HG03460 (cell line): ENCODE measurements around the gene SUPT20HL2.
"Not testable (repeated sequence)": the region's sequence is repeated elsewhere in the genome, so short reads cannot be mapped to it uniquely, and the experiment has no call there.

Experiments
- ATAC-seq: cut with Tn5 transposase; IDR thresholded peaks from one replicate; pipeline ENCODE4 v1.9.1; 2021; ENCODE audit not compliant: unreplicated experiment

SUPT20HL2 gene

DNA sequence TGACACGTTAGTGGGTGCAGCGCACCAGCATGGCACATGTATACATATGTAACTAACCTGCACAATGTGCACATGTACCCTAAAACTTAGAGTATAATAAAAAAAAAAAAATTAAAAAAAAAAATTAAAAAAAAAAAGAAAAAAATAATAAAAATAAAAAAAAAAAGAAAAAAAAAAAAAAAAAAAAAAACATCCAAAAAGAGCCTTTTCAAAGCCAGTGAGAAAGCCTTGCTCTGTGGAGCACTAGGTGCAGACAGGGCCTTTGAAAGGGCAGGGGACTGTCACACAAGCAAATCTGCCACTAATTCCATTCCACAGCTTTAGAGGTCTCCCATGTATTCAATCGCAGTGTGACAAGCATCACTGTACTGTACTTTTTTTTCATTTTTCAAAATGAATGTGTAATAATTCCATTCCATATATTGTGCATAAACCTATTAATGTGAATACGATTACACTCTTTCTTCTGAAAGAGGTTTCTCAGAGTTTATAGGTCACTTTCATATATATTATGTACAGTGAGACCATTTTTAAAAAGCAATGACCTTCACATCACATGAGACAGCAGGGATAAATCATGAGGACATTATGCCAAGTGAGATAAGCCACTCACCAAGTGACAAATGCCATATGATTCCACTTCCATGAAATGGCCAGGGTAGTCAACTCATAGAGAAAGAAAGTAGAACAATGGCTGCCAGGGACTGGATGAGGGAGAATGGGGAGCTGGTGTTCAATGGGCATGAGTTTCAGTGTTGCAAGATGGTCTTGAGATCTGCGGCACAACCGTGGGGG, 4.1 kb downstream of the SUPT20HL2 start:
- not testable (repeated sequence) for ATAC-seq

DNA sequence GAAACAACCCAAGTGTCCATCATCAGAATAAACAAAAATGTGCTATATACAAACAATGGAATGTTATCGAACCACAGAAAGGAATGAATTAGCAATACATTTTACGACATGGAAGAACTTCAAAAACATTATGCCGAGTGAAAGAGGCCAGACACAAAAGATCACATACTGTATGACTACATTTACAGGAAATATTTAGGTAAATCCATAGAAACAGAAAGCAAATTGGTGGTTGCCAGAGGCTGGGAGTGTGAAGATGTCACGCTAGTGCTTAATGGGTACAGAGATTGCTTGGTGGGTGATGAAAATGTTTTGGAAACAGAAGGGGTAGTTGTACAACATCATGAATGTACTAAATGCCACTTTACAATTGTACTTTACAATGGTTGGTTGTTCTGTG, 5.1 kb downstream of the SUPT20HL2 start:
- not testable (repeated sequence) for ATAC-seq

DNA sequence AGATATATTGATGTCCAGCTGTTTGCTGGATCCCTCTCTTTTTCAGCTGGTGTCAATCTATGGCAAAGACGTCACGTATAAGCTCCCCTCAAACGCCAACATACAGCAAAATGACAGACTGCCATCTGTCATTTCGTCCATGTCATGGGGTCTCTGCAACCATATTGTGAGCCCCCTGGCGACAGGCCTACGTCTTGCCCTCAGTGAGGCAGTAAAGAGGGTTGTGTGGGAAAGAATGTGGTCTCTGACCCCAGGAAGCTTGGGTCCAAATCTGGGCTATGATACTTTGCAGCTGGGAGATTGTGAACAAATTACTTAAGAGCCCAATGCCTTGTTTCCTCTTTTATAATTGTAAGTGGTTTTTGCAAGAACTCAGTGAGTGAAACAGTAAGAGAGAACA, 7.4 kb downstream of the SUPT20HL2 start:
- ATAC-seq = no peak

DNA sequence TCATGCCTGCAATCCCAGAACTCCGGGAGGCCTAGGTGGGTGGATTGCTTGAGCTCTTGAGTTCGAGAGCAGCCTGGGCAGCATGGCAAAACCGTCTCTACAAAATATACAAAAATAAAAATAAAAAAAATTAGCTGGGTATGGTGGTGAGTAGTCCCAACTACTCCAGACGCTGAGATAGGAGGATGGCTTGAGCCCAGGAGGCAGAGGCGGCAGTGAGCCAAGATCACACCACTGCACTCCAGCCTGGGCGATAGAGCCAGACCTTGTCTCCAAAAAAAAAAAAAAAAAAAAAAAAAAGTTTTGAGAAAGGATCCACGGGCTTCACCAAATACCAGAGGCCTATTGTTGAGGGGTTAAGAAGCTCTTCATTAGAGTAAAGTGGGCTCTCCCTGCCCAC, 8.0 kb downstream of the SUPT20HL2 start:
- ATAC-seq = no peak

GRCh38 chrX:24301806-24302205, 12.1 kb downstream of the SUPT20HL2 start:
- no peak for ATAC-seq

DNA sequence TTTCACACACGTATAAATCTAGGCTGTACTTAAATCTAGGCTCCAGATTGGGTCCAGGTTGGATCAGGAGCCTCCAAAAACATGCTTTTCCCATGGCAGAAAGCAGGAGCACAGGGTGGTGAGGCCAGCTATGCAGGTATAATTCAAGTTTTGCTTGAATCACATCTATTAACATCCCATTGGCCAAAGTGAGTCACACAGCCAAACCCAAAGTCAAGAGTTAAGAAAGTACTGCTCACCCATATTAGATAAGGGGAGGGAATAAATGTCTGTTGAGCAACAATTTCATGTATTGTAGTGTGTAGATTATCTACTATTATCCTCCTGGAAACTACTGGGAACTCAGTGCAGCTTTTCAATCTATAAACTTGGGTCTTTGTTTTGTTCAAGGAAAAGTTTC, 12.8 kb downstream of the SUPT20HL2 start:
- no peak for ATAC-seq

- ATAC-seq = no peak
Measured at GRCh38 chrX:24298191-24298590, 15.7 kb downstream of the SUPT20HL2 start.

GRCh38 chrX:24294619-24295018, 19.2 kb downstream of the SUPT20HL2 start:
- ATAC-seq = no peak

DNA sequence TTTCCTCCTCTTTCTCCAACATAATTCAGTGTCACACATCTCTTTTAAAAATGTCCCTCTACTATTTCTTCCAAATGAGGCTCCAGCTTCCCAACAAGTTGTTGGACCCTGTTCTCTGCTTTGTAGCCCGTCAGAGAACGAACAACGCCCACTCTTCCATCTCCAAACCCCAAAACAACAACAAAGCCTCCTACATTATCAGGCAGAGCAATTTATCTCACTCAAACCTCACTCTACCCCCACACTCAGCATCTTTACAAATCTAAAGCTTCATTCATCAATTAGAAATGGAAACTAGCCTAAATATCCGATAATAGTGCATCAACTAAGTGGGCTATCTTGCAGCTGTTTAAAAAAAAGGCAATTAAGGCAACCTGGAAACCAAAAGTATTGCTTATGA, 20.5 kb downstream of the SUPT20HL2 start:
- ATAC-seq = no peak

DNA sequence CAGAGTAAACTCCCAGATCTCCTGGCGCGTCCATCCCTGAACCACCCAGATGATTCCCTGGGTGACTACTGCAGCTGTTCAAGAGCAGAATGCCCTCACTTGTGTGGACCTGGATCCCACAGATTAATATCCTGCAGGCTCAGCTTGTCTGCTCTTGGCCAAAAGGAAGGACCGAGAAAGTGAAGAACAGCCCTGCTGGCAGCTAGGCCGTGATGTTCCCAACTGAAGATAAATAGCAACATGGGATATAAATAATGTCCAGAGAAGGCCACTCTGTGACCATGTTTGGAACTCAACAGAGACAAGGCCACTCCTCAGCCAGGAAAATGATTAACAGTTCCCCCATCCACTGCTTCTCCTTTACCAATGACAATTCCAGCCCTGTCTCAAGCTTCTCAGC, 21.5 kb downstream of the SUPT20HL2 start:
- no peak for ATAC-seq

- no peak for ATAC-seq
Measured at GRCh38 chrX:24285082-24285481, 28.8 kb downstream of the SUPT20HL2 start.

- ATAC-seq = no peak
Measured at GRCh38 chrX:24283127-24283794, 30.6 kb downstream of the SUPT20HL2 start.

GRCh38 chrX:24282381-24283126, 31.3 kb downstream of the SUPT20HL2 start:
- no peak for ATAC-seq

DNA sequence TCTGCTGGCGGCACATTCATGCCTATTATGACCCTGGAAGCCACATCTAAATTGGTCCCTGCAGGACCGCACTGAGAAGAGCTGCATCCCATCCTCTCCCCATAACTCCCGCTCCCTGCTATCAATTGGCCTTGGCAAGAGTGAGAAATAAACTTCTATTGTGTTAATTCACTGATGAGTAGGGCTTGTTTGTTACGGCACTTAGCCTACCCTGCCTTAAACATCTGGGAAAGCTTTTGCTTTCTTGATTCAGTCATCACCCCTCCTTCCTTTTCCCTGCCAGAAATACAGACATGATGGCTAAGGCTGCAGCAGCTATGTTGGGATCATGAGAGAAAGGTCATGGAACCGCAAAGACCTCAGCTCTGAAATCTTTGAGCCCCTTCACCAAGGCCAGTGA, 36.5 kb downstream of the SUPT20HL2 start:
- no peak for ATAC-seq

DNA sequence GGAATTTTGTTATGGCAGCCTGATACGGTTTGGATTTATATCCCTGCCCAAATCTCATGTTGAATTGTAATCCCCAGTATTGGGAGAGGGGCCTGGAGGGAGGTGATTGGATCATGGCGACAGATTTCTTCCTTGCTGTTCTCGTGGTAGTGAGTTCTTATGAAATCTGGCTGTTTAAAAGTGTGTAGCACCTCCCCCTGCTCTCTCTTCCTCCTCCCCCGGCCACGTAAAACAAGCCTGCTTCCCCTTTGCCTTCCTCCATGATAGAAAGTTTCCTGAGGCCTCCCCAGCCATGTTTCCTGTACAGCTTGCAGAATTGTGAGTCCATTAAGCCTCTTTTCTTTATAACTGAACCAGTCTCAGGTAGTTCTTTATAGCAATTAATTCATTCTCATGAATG, 37.9 kb downstream of the SUPT20HL2 start:
- no peak for ATAC-seq

- ATAC-seq = no peak
Measured at GRCh38 chrX:24271262-24271661, 42.6 kb downstream of the SUPT20HL2 start.

DNA sequence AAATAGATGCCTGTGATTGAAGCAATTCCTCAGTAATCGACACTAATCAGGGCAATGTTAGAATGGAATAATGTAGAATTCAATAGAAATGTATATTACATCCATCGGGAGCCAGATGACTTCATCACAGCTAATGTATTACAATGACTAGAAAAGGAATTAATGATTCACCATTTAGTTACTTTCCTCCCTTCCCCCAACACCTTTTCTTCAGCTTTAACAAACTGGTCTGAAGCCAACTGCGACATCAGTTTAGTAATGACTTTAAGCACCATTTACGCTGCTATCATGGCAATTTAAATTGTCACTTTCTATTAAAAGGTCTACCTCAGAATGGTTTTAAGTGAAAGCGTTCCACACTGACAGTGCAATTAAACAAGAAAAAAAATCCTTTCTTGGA, 45.1 kb downstream of the SUPT20HL2 start:
- no peak for ATAC-seq

DNA sequence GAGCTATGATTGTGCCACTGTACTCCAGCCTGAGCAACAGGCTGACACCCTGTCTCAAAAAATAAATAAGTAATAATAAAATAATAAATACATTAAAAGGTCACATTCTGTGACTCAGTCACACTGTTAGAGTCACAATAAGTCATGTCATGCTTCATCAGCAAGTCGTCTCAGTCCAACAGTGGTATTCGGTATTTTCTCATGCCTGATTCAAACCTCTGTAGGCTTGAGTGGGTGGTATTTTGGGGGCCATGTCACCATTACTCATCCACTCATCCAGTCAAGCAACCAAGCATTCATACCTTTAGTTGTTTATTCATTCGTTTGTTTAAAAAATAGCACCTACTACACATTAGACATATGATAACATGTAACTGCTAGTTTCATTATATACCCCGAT, 46.9 kb downstream of the SUPT20HL2 start:
- ATAC-seq = no peak

DNA sequence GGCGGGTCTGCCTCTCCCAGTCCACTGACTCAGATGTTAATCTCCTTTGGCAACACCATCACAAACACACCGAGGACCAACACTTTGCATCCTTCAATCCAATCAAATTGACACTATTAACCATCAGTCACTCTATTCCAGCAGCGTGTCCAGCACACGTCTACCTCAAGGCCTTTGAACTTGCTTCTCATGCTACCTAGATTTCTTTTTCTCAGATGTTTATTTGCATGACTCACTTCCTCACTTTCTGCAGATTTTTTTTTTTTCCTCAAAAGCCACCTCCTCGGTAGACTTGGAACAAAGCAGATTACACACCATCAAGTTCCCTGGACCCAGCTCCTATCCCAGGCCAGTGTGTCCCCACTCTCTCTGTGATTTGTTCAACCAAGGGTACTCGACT, 49.5 kb downstream of the SUPT20HL2 start:
- no peak for ATAC-seq

DNA sequence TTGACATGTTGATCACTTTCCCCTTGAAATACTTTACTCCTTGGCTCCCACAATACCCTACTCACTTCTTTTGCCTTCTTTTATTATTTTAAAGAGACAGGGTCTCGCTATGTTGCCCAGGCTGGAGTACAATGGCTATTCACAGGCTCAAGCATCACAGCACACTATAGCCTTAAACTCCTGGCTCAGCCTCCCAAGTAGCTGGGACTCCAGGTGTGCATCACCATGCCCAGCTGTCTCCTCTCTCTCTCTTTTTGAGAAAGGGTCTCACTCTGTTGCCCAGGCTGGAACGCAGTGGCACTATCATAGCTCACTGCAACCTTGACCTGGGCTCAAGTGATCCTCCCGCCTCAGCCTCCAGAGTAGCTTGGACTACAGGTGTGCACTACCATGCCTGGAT, 51.6 kb downstream of the SUPT20HL2 start:
- ATAC-seq = no peak
